AG09319 (cell line): Measurements from ENCODE around the gene SIM1.
A peak's percentile ranks its signal among the peaks of the same experiment; 100 is the strongest.

ENCODE experiments used
- DNase-seq: peaks from one replicate; pipeline ENCODE4 v3.0.0-alpha.2; 2010; ENCODE audit warnings: low read depth; ENCODE audit errors: extremely low read depth
- TF ChIP-seq, protein P1 (sequence below): IDR thresholded peaks from 2 replicates; pipeline ENCODE4 v1.5.1; 2011; ENCODE audit warnings: low read depth, mild to moderate bottlenecking, inconsistent platforms, low read length, moderate library complexity

Gene SIM1

DNA sequence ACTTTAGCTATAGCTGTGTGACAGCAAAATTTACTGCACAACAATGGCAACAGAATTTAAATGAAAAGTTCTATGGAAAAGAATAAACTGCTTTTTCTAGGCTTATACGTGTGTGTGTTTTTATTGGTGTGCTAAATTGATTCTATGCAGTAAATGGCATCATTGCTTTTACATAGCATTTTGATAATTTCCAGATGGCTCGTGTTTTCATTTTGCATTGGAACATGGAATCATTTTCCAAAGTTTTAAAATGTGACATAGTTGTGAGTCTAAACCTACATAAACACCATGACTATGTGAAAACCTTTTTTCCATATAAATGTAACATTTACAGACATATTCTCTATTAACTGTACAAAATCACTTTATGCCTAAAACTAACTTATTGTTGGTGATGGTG lies 127.8 kb downstream of the SIM1 start:
- TF ChIP-seq, protein P1, sequence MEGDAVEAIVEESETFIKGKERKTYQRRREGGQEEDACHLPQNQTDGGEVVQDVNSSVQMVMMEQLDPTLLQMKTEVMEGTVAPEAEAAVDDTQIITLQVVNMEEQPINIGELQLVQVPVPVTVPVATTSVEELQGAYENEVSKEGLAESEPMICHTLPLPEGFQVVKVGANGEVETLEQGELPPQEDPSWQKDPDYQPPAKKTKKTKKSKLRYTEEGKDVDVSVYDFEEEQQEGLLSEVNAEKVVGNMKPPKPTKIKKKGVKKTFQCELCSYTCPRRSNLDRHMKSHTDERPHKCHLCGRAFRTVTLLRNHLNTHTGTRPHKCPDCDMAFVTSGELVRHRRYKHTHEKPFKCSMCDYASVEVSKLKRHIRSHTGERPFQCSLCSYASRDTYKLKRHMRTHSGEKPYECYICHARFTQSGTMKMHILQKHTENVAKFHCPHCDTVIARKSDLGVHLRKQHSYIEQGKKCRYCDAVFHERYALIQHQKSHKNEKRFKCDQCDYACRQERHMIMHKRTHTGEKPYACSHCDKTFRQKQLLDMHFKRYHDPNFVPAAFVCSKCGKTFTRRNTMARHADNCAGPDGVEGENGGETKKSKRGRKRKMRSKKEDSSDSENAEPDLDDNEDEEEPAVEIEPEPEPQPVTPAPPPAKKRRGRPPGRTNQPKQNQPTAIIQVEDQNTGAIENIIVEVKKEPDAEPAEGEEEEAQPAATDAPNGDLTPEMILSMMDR, result no peak
- DNase-seq, result no peak

DNA sequence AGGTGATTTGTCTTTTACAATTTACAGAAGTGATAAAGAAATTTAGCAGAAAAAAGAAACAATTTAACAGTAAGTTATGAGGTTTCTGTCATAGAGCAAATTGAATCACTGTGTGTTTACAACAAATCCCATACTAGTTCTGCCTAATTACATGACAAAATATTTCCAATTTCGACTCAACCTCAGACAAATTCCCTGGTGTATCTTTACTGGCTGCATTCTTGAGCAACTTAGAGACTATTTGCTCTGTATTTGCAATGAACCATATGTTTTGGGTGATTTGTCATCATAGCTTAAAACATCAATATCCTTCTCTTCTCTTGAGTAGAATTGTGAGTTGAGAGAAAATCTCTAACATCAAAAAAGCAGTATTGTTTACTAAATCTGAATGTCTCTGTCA lies 128.7 kb downstream of the SIM1 start:
- TF ChIP-seq, protein P1, result no peak
- DNase-seq, result peak; percentile 49
